Activated CD8-positive, alpha-beta memory T cell treated with anti-CD3 and anti-CD28 coated beads, Interleukin-2, amount 10 ng/mL, durations not matched to agents 7 days and 5 days (primary cell): ENCODE measurements around the gene FAM20B. TPM values are rescaled to one million over a fixed set of nuclear protein-coding genes. Genes with fewer than 3 reads are reported as not detected.

Experiments
- ATAC-seq: fragments of 150-1000 bp; cut with Tn5 transposase; one replicate; pipeline ENCODE4 v1.10.0; 2021; ENCODE audit warnings: moderate library complexity
- CTCF ChIA-PET: fragments of 350-600 bp; sonication (Branson Sonifier 250); formaldehyde crosslinking; loops from one replicate; lab custom pipeline; 2021; ENCODE audit warnings: antibody characterized with exemption; lab: Charles Lee
- DNase-seq: peaks from one replicate; pipeline ENCODE4 v3.0.0-alpha.2; 2020
- H3K27ac Mint-ChIP-seq: one replicate; pipeline ENCODE4 v1.8.0; 2021; ENCODE audit warnings: mild to moderate bottlenecking, mixed read lengths
- H3K27me3 Mint-ChIP-seq: one replicate; pipeline ENCODE4 v1.8.0; 2021; ENCODE audit warnings: mixed read lengths
- H3K36me3 Mint-ChIP-seq: one replicate; pipeline ENCODE4 v1.8.0; 2021; ENCODE audit warnings: mild to moderate bottlenecking, mixed read lengths
- H3K4me1 Mint-ChIP-seq: one replicate; pipeline ENCODE4 v1.8.0; 2021; ENCODE audit warnings: mixed read lengths
- H3K4me3 Mint-ChIP-seq: one replicate; pipeline ENCODE4 v1.8.0; 2021; ENCODE audit warnings: mild to moderate bottlenecking, moderate library complexity, mixed read lengths
- H3K9me3 Mint-ChIP-seq: one replicate; pipeline ENCODE4 v1.8.0; 2022; ENCODE audit warnings: low read depth, mixed read lengths
- total RNA-seq, 2 experiments: library from RNA; stranded (reverse); gene quantifications; one replicate each; pipeline ENCODE4 v1.2.3, GENCODE V29; 2021

Gene FAM20B
- total RNA-seq, 2 experiments from 2014 or later, result 23.8 to 30.7 TPM

DNA sequence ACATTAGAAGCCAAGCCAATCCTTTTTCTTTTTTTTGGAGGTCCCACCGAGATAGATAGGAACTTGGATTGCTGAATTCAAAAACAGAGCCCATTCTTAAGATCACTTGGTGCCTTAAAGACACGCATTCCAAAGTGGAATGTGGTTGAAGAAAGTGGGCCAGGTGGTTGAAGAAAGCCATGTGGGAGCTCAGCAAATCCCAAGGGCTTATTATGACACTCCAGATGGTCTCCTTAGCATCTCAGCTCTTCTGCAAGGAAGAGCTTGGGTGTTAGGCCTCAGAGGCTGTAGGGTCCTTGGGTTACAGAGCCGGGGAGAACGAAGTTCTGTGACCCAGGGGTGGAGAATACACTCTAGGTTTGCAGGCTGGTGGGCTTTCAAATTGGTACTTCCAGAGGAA, 69.7 kb downstream of the FAM20B start:
- Mint-ChIP-seq H3K27me3 (no peaks in the 10 kb centered on the region), H3K27ac (no peak overlapping the region), H3K36me3 (peaks cover 26% of the 10 kb centered on the region), H3K9me3 (no peaks in the 10 kb centered on the region), H3K4me3 (no peak overlapping the region), H3K4me1 (no peaks in the 10 kb centered on the region)
- ATAC-seq (no peak), DNase-seq (no peak)
- CTCF ChIA-PET, result interaction anchor here (2.6 kb wide), 1 partner anchor 11 kb away, joined by 9 read pairs; no protein-coding TSS in a partner anchor

- CTCF ChIA-PET, result no interaction called here
- Mint-ChIP-seq H3K27me3 (no peaks in the 10 kb centered on the region), H3K4me1 (no peaks in the 10 kb centered on the region), H3K9me3 (no peaks in the 10 kb centered on the region), H3K4me3 (no peak overlapping the region), H3K36me3 (peaks cover 24% of the 10 kb centered on the region), H3K27ac (no peak overlapping the region)
- no peak for DNase-seq
- no peak for ATAC-seq
These were observed 70.2 kb downstream of the FAM20B start for GRCh38 chr1:179095924-179096323.

DNA sequence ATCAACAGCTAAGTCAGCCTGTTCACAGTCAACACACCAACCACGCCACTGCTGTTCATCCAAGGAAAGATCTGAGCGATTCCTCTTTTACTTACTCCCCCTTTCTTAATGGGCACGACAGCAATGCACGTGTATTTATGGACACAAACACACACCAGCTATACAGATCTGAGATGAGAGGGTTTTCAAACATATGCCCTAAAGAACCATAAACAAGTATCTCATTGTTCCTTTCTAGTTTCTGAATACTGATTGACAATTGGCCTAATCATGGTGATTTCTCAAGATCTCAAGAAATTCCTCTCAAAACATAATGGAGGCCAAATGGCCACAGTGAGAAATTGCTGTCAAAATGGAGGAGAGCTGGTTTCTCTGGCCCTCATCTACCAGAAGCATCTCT, 74.2 kb downstream of the FAM20B start:
- no peaks in the 10 kb centered on the region for H3K4me1 Mint-ChIP-seq
- H3K4me3 Mint-ChIP-seq, result no peak overlapping the region
- DNase-seq (no peak), ATAC-seq (no peak)
- CTCF ChIA-PET, result no interaction called here
- H3K27ac Mint-ChIP-seq, result no peak overlapping the region
- no peaks in the 10 kb centered on the region for H3K9me3 Mint-ChIP-seq
- H3K36me3 Mint-ChIP-seq, result peaks cover 3% of the 10 kb centered on the region
- no peaks in the 10 kb centered on the region for H3K27me3 Mint-ChIP-seq

GRCh38 chr1:179101566-179101965, 75.9 kb downstream of the FAM20B start:
- ATAC-seq (no peak), DNase-seq (no peak)
- no peak overlapping the region for H3K4me3 Mint-ChIP-seq
- CTCF ChIA-PET, result no interaction called here
- no peaks in the 10 kb centered on the region for H3K27me3 Mint-ChIP-seq
- no peak overlapping the region for H3K27ac Mint-ChIP-seq
- no peaks in the 10 kb centered on the region for H3K9me3 Mint-ChIP-seq
- H3K36me3 Mint-ChIP-seq, result peaks cover 1% of the 10 kb centered on the region
- H3K4me1 Mint-ChIP-seq, result no peaks in the 10 kb centered on the region

DNA sequence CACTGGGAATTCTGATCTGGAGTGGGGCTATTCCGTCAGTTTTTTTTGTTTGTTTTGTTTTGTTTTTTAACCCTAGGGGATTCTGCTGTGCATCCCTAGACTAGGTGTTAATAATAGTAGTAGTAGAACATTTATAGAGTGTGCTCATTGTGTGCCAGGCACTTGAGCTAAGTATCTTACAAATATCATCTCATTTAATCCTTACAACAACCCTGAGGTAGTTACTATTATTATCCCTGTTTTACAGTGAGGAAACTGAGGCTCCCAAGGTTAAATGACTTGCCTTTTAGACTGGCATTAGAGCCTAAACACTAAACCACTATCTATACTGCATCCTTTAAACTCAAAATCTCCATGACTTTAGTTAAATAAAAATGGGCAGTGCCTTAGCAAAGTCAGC, 78.3 kb downstream of the FAM20B start:
- Mint-ChIP-seq H3K4me1 (no peaks in the 10 kb centered on the region), H3K27ac (no peak overlapping the region), H3K36me3 (peaks cover 2% of the 10 kb centered on the region), H3K9me3 (no peaks in the 10 kb centered on the region), H3K4me3 (no peak overlapping the region), H3K27me3 (no peaks in the 10 kb centered on the region)
- DNase-seq (no peak), ATAC-seq (no peak)
- CTCF ChIA-PET, result no interaction called here

- Mint-ChIP-seq H3K4me3 (no peak overlapping the region), H3K36me3 (peaks cover 2% of the 10 kb centered on the region), H3K27ac (no peak overlapping the region), H3K9me3 (no peaks in the 10 kb centered on the region), H3K27me3 (no peaks in the 10 kb centered on the region), H3K4me1 (no peaks in the 10 kb centered on the region)
- no peak for ATAC-seq
- CTCF ChIA-PET, result interaction anchor here (0.9 to 2.2 kb wide), 5 partner anchors 10 to 50 kb away, joined by 3 to 9 read pairs (median 4); no protein-coding TSS in a partner anchor
- no peak for DNase-seq
These were observed 79.0 kb downstream of the FAM20B start for GRCh38 chr1:179104611-179105250.

DNA sequence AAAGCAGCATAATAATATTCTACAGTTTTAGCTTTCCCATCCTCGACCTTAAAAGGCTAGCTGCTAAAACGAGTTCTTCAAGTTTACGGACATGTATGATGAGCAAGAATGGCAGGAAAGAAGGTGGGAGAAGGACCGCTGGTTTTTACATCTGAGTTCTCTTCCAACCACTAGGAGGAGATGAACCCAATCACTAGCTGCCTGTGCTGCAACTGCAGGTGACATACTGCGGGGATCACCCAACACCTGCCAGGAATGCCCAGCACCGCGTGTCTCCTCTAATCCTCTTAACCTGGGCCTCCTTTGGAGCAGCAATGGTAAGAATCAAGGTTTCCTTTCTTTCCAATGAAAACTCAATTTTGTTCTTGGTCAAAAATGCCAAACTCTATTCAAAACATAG, 79.7 kb downstream of the FAM20B start:
- no peak for ATAC-seq
- Mint-ChIP-seq H3K4me3 (no peak overlapping the region), H3K36me3 (peaks cover 2% of the 10 kb centered on the region), H3K27ac (no peak overlapping the region), H3K27me3 (no peaks in the 10 kb centered on the region), H3K9me3 (no peaks in the 10 kb centered on the region), H3K4me1 (no peaks in the 10 kb centered on the region)
- DNase-seq, result no peak
- CTCF ChIA-PET, result interaction anchor here (0.9 to 2.2 kb wide), 5 partner anchors 11 to 51 kb away, joined by 3 to 9 read pairs (median 4); no protein-coding TSS in a partner anchor

DNA sequence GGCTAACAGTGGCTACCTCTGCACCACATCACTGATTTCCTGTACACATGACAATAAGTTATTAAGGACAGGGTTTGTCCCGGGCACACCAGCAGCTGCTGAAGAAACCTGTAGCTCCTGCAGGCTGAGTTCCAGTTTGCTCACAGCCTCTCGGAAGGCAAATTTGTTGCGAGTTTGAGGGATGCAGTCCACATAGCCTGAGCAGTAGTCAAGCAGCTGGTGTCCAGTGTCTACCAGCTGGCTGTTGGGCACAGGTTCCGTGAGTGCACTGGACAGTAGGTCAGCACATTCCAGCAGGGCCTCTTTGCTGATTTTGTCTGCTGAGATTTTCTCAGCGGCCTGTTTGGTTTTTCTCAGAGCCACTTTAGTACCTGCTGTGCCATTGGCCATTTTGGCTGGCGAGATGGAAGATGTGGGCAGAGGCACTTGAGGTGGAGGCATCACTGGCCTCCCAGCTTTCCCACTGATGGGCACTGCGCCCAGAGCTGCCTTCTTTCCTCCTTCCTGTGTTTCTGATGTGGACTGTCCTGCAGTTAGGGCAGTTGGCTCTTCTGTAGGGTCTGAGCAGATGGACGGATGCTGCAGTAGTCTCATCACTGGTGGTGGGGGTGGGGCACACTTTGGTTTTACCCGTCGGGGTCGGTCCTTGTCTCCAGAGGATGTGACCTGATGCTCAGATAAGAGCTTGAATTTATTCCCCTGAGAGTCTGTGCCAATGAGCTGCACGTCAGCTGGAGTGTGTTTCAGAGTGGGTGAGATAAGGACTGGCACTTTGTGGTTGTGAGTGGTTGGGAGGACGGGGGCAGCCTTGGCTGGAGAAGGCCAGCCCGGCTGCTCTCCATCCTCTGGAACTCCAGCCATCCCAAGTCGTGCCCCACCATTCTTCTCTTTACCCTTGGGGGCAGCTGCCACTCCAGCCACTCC, 82.3 kb downstream of the FAM20B start:
- Mint-ChIP-seq H3K36me3 (peaks cover 2% of the 10 kb centered on the region), H3K4me1 (no peaks in the 10 kb centered on the region), H3K27me3 (no peaks in the 10 kb centered on the region), H3K4me3 (no peak overlapping the region), H3K9me3 (no peaks in the 10 kb centered on the region), H3K27ac (no peak overlapping the region)
- no peak for ATAC-seq
- CTCF ChIA-PET, result interaction anchor here (0.8 to 1.2 kb wide), 2 partner anchors 13 to 184 kb away, joined by 4 to 5 read pairs; no protein-coding TSS in a partner anchor
- DNase-seq, result no peak

- CTCF ChIA-PET, result interaction anchor here (0.8 to 1.2 kb wide), 2 partner anchors 13 to 183 kb away, joined by 4 to 5 read pairs; no protein-coding TSS in a partner anchor
- H3K4me1 Mint-ChIP-seq, result no peaks in the 10 kb centered on the region
- peaks cover 2% of the 10 kb centered on the region for H3K36me3 Mint-ChIP-seq
- H3K27ac Mint-ChIP-seq, result no peak overlapping the region
- no peaks in the 10 kb centered on the region for H3K9me3 Mint-ChIP-seq
- H3K27me3 Mint-ChIP-seq, result no peaks in the 10 kb centered on the region
- DNase-seq, result no peak
- H3K4me3 Mint-ChIP-seq, result no peak overlapping the region
- no peak for ATAC-seq
These were observed 83.0 kb downstream of the FAM20B start for GRCh38 chr1:179108644-179109043.

DNA sequence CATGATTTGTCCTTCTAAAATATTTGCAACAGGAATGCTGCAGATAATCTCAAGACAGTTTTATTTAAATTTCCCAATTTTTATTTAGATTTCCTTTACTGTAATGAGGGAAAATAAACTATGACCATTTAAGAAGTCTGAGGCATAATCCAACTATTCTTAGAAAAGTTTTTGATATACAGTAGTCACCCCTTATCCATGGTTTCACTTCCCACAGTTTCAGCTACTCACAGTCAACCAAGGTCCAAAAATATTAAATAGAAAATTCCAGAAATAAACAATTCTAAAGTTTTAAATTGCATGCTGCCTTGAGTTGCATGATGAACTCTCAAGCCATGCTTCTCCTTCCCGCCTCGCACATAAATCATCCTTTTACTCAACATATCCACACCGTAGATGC, 89.5 kb downstream of the FAM20B start:
- no peak for ATAC-seq
- no peak overlapping the region for H3K27ac Mint-ChIP-seq
- H3K27me3 Mint-ChIP-seq, result no peaks in the 10 kb centered on the region
- no peaks in the 10 kb centered on the region for H3K4me1 Mint-ChIP-seq
- H3K36me3 Mint-ChIP-seq, result peaks cover 3% of the 10 kb centered on the region
- H3K4me3 Mint-ChIP-seq, result no peak overlapping the region
- no peak for DNase-seq
- CTCF ChIA-PET, result no interaction called here
- H3K9me3 Mint-ChIP-seq, result no peaks in the 10 kb centered on the region

DNA sequence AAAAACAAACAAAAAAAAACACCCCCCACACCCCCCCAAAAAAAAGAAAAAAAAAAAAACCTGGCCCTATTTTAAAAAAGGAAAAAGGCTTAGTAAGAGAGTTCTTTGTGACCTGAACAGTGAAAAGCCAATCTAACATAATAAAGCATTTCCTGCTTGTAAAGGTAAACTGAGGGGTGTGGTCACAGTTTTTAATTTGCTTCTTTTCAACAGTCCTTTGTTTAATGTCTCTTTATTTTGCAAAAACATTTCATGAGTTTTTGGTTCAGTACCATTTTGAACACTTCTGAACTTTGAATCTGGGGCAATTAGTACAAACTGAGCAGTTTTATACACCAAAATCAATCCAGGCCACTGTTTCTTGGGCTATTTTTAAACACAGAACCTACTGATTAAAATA, 93.8 kb downstream of the FAM20B start:
- ATAC-seq (no peak), DNase-seq (no peak)
- H3K27me3 Mint-ChIP-seq, result no peaks in the 10 kb centered on the region
- no peak overlapping the region for H3K4me3 Mint-ChIP-seq
- no peak overlapping the region for H3K27ac Mint-ChIP-seq
- CTCF ChIA-PET, result interaction anchor here (0.7 to 2.0 kb wide), 4 partner anchors 14 to 587 kb away, joined by 3 to 9 read pairs (median 4); no protein-coding TSS in a partner anchor
- H3K9me3 Mint-ChIP-seq, result no peaks in the 10 kb centered on the region
- peaks cover 3% of the 10 kb centered on the region for H3K36me3 Mint-ChIP-seq
- H3K4me1 Mint-ChIP-seq, result no peaks in the 10 kb centered on the region

DNA sequence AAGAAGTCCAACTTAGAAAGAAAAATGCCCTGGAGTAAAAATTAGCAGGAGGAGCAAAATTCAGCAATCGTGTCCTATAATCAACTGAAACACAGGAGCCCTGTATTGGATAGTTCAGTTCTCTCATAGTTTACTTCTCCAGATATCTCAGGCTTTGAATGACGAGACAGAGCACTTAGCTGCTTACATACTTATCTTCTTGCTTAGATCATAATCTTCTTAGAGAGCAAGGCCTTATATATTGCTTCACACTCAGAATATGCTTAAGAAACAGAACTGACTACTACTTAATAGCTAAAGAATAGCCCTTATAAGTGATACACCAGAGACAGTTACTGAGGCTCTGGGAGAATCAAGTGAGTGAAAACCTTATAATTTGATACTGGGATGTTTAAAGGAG, 95.0 kb downstream of the FAM20B start:
- Mint-ChIP-seq H3K4me3 (no peak overlapping the region), H3K9me3 (no peaks in the 10 kb centered on the region), H3K27ac (no peak overlapping the region), H3K27me3 (no peaks in the 10 kb centered on the region), H3K4me1 (no peaks in the 10 kb centered on the region), H3K36me3 (peaks cover 3% of the 10 kb centered on the region)
- CTCF ChIA-PET, result interaction anchor here (0.7 to 2.7 kb wide), 20 partner anchors 9 to 250 kb away, joined by 3 to 31 read pairs (median 4); partner anchors contain the start of genes AXDND1 and SOAT1
- ATAC-seq (no peak), DNase-seq (no peak)

DNA sequence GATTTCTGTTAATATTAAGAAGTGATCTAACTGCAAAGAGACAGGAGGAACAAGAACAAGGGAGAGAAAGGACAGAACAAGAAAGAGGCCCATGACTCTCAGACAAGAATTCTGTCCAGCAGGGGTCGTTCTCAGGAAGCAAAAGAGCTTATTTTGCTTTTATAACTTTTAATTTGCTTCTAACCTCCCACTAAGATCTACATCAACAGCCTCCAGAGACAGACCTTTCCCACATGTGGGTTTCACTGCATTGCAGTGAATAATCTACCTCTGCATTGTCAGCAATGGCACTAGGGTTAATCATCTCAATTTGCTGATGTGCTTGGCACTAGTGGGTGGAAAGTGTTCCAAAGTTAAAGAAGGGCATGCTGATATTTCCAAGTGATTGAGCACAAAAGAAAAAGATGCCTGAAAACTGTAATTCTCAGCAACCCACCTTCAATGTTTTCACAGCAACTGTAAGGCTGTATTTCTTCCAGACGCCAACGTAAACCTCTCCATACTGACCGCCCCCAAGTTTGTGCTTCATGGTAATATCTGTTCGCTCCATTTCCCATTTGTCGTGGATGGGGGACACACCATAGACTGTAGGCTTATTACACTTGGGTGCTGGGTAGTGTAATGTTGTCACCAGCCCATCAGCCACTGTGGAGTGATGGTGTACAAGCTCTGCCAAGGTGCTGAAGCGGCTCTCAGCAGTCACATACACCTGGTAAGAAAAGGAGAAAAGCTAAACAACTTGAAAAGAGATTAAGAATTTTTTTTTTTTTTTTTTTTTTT, 95.7 kb downstream of the FAM20B start:
- Mint-ChIP-seq H3K27ac (no peak overlapping the region), H3K36me3 (peaks cover 3% of the 10 kb centered on the region), H3K27me3 (no peaks in the 10 kb centered on the region), H3K4me1 (no peaks in the 10 kb centered on the region), H3K9me3 (no peaks in the 10 kb centered on the region), H3K4me3 (no peak overlapping the region)
- CTCF ChIA-PET, result interaction anchor here (0.6 to 2.7 kb wide), 24 partner anchors 9 to 250 kb away, joined by 3 to 31 read pairs (median 4); partner anchors contain the start of genes AXDND1 and SOAT1
- DNase-seq, result peak; percentile 54
- ATAC-seq, result no peak
